COLO829 (cell line): ENCODE data around the gene PDGFC.

Experiments
- DNase-seq: peaks from one replicate; pipeline ENCODE4 v3.0.0; 2012; ENCODE audit warnings: low spot score

The PDGFC gene

DNA sequence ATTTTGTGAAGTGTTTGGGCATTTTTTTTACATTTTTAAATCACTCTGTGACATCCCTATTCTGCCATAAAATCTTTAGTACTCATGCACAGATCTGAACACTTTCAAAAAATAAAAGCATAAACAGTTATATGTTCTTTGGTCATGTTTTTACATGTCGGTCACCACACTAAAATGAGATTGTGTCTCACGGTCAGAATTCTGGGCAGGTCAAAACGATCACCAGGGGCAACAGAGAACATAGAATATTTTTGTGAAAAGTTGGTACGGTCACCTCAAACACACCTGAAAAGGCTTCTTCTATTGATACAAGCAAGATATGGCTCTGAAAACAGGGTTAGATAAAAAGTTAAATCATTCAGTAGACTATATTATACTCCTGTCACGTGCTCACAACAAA is 189.1 kb downstream of the PDGFC start:
- no peak for DNase-seq

DNA sequence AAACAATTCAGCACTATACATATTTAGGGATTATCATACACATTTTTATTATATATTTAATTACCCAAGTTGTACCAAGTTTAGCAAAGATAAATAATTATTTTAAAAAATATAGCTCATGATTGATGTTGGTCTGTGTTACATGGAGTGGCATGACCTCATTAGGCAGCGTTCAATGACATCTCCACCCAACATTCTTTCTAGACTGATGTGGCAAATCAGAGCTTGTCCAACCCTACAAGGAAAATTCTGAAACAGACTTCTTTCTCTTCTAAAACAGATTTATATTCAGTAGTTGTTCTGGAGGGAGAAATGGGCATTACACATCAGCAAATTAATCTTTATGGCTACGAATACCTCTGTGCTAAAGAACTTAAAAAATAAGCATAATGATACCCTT is 189.7 kb downstream of the PDGFC start:
- no peak for DNase-seq

DNA sequence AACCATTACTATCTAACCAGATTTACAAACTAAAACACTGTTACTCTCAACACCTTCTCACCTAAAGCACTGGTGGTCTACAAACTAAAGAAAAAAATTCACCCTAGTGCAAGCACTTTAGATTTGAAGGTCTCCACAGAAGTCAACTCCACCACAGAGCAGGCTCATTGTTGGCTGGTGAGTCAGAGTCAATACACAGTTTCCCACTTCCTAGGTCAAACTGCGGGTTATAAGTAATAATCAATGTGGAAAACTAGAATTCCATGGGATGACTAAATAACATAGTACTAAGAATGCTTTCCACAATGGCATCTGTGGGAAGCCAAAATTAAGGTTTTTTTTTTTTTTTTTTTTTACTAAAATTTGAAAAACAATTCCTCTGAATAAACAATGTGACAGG is 191.8 kb downstream of the PDGFC start:
- no peak for DNase-seq

DNA sequence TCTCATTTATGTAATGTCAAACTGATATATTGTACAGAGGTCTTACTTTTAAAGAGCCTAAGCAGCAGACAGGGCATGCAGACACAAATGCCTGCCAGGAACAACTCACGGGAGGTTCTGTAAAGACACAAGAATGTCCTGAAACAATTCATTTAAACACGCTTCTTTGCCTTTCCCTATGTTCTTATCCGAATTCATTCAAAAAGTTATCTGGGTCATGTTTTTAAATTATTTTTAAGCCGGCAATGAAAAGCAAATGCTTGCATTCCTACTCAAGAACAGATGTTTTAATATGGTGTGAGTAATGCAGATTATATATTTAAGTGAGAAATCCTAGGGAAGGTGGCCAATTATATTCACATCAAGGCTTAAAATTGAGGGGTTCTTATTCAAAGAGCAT is 192.6 kb downstream of the PDGFC start:
- no peak for DNase-seq

DNA sequence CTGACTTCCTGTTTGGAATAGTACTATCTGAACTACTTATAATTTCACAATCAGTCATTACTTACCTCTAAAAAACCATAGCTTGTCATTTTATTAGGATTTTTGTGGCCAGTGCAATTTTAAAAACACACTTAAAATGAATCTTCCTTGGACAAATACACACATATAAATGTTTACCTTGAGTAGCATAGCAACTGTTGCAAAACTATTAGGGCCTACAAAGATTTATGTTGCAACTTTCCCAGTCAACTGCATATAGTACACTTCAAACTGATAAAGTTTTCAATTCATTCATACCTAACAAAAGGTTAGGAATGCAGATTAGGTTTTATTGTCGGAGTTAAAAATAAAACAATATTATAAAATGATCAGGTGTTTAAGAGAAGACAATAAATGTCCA is 193.0 kb downstream of the PDGFC start:
- DNase-seq = no peak

DNA sequence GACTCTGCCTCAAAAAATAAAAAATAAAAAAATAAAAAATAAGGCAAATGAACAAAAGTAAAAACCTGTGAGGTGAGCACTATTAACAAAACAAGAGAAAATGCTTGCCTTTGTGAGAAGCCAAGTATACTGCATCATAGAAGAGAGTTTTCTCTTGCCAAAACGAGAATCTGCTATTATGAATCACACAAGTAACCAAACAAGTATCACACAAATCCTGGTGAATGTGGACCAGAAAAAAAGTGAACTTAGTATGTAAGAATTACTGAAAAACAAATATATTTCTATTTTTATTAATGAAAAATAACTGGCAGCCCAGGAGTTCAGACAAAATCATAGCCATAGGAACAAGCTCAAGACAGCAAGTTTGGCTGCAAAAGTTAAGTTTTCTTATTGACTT is 193.5 kb downstream of the PDGFC start:
- no peak for DNase-seq

DNA sequence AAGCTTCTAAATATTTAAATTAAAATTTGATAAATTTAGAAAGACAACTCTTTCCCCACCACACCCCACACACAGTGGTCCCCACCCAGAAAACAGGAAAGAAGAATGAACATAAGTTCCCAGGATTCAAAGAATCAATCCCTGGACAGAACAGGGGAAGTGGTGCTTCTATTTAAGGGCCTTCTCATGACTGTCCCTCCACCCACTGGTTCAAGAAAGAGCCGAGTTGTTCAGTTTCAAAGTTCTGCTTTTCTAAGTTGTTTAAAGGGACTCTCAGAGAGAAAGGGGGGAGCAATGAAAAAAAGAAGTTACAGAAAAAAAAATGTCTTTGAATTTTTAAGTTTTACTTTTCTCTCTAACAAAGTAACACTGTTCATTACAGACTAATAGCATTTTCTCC is 195.8 kb downstream of the PDGFC start:
- no peak for DNase-seq

DNA sequence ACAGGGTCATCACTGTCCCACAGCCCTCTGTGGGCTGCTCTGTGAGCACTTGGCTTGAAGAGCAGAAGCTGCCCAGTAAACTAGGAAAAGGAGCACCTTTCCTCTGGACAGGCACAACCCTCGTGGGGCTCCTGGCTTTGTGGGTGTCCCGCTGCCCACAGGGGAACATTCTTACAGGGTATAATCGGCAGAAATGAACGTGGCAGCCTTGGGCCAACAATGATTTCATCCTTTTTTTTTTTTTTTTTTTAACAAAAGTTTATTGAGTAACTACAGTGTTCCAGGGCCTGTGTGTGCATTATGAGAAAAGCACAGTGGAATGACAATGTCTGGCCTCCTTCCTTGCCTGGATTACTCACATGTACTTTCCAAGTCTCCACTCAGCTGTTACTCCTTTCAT is 197.2 kb downstream of the PDGFC start:
- no peak for DNase-seq

DNA sequence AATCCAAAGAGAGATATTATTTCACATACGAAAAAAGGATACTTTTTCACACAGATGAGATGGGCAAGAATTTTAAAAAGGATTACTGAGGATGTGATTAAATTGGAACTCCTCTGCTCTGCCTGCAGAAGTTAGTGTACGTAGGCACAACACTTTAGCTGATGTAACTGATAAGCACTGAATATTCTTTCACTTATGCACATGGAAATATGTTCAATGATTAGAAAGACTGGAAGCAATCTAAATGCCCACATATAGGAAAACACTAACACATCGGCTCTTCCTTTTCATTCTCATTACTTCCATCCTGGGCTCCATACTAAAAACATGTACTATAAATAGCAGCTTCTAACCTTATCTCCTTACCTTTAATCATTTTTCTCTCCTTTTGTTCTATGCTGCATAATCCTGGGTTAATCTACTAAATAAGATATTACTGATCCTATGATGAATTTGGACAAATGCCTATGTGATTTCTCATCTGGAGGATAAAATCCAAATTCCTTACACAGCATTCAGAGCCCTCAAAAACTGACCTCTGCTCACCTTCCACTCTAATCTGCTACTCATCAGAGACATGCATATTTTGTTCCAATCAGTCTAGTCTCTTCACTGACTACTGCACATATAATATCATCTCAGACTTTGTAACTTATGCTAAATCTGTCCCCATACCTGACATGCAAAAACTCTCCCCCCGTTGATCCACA is 197.8 kb downstream of the PDGFC start:
- DNase-seq = no peak

DNA sequence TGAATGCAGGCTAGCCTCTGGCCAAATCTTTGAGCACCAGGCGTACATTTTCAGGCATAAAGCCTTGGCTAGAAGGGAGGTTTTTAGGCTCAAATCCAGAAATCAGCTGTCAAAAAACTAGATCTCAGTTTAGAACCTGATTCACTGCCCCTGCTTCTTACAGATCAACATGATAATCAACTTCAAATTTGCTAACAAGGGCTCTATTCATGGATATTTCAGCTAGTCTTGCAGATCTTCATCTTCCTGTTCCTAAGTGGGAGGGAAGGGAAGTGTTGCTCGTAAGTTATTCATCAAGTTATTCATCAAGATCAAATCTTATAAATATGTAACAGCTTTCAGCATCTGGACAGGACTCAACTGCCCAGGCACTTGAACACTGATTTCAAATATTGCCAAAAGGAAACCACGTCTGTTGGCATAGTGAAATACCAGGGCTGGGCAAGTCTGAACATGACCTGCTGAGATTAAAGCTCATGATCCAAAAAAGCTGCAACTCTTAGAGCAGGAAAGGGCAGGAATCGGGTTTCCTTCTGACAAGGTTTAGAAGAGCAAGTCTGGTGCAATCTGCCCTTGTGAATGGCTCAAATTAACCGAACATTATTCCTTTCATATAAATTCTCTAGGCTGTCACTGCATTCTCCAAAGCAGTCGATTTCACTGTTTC is 200.3 kb downstream of the PDGFC start:
- DNase-seq = peak; percentile 77

DNA sequence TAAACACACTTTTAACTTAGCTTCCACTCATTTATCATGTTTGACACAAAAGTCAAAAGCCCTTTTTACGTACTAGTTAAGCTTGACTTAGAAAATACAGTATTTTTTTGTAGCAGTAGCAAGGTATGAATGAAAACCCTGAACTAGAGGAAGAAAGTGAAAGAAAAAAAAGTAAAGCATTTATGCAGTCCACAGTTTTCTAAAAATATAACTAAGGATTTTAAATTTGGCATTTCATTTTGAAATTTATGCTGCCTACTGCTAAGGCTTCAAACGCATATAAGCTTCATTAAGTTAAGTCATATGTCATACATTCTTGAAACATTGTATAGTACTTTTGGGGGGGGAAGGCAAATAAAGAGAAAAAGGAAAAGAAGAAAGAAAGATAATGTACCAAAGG is 201.5 kb downstream of the PDGFC start:
- no peak for DNase-seq

DNA sequence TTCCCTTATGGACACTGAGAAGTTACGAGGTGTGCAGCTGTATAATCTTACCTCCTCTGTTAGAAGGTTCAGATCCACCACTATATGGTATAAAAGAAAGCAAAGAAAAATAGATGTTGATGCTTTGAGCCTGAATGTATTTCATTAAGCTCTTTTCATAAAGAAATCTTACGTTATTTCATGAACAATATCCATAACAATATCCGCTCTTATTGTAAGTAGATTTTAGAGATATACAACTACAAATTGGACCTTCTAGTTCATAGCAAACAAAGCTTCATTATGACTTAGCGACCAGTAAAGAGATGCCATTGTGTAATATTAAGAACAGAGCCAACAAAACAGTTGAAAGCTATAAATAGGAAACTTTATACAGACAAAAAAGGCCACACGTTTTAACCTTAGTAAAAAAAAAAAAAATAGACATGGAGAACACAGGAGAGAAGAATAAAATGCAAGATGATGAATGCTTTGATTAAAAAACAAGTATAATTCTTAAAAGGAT is 203.6 kb downstream of the PDGFC start:
- peak; percentile 23 for DNase-seq

DNA sequence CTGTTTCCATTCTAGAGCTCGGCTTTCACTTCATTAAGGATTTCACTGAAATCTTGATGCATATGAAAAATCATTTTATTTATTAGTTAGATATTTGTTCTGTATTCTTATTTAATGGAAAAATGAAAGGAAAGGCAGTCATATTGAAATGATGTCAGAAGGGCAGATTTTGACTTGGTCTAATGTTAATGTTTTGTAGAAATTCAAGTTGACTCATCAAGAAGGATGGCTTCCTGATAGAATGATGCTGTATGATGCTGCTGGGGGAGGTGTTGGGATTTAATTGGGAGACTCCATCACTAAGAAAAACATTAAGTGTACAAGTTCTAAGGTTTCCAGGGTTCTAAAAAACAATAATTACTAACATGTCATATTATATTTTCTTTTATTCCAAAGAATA is 204.8 kb downstream of the PDGFC start:
- no peak for DNase-seq

DNA sequence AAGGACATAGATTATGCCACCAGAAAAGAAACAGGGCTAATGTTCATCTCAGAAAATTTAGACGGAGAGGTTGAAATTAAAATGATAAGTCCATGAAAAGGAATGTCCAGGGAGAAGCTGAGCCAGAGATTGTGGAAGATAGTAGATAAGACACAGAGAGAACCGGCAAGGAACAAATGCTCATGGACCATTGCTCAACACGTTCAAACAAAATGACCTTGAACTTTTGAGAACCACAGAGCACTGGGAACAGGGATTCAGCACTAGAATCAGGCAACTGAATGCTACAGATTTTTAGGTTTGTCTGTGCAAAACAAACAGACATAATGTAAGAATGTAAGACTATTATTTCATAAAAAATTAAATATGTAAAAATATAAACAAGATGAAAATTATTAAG is 206.3 kb downstream of the PDGFC start:
- no peak for DNase-seq

DNA sequence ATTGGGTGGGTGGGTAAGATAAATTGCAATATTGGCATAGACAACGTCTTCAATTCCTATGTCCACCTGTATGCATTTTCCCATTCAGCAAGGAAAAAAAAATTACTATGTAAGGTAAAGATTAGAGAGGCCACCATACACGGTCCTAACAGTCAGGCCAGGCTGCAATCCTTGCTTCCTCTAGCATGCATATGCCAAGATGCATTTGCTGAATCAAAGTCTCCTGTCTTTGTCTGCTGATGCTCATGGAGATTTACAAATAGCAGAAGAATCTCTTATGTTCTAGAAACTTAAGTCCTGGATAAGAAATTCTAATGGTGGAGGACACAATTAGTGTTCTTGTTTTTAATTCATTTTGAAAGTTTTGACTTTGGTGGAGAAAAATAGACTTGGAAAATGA is 206.8 kb downstream of the PDGFC start:
- no peak for DNase-seq

DNA sequence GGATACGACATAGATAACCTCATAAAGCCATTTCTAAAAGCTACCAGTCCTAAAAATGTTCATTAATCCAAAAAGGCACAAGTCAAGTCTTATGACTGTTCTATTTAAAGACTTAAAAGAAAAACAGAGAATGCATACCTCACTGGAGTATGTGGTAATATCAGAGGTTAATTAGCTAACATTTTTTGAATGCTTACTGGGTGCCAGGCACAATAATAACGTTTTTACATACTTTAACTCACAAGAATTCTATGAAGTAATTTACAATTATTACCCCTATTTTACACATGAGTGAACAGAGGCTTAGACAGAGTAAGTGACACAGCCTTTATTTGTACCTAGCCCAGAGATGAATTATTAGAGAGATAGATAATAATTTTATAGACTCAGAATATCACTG is 207.5 kb downstream of the PDGFC start:
- no peak for DNase-seq

DNA sequence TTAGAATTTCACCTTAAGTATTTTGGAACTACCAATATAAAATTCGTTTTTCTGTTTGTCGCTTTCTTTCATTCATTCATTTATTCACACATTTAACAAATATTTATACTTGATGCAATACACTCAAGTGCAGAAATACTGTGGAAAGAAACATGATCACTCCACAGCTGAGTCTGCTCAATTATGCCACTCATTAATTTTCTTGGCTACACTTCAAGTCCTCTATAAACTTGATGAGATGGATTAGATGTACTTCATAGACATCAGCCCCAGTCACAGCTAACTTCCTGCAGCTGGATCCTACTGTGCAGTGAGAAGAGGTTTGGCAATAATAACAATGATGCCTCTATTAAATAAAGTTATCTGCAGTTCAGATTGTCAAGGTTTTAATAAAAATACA is 208.1 kb downstream of the PDGFC start:
- DNase-seq = peak; percentile 28

DNA sequence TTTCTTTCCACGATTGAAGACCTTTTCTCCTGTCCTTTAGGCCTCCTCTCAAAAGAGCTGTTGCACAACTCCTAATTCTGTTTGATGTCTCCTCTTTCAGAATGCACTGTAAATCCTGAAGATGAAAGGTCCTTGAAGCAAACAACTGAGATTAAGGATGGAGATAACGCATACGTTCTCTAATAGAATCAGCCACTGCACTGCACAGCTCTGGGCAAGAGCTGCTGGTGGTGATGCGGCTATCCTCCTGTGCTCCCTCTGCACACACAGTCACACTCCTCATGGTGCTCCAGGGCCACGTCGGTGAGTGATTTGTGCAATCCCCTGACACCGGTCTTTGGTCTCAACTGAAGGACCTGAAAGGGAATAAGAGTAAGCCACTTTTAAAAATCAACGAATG is 208.7 kb downstream of the PDGFC start:
- no peak for DNase-seq

DNA sequence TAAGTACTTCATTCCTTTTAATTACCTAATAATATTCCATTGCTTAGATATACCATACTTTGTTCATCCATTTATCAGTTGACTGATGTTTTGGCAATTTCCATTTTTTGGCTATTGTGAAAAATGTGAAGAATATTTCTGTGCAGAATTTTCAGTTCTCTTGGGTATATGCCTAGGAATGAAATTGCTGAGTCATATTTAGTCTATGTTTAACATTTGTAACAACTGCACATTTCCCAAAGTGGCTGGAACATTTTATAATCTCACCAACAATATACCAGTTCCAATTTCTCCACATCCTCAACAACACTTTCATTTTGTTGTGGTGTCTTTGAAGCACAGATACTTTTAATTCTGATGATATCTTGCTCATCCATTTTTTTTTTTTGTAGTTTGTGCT is 215.5 kb downstream of the PDGFC start:
- DNase-seq = no peak

DNA sequence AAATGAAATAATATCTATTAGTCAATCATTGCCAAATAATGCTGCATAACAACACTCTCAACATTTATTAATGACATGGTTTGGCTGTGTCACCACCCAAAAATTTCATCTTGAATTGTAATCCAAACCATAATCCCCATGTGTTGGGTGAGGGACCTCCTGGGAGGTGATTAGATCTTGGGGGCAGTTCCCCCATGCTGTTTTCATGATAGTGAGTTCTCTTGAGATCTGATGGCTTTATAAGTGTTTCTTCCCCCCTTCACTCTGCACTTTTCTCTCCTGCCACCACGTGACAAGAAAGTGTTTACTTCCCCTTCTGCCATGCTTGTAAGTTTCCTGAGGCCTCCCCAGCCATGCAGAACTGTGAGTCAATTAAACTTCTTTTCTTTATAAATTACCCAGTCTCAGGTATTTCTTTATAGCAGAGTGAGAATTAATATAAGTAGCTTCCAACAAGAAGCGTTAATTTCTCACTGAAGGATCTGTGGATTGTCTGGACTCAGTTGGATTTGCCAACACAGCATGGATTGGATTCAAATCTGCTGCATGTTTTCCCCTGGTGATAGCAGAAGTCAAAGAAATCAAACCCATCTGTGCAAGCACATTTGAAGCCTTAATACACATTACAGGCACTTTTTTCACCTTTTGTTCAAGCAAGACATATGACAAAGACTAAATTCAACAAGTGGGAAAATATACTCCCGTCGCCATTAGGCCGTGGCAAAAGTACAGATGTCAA is 216.6 kb downstream of the PDGFC start:
- DNase-seq = no peak

DNA sequence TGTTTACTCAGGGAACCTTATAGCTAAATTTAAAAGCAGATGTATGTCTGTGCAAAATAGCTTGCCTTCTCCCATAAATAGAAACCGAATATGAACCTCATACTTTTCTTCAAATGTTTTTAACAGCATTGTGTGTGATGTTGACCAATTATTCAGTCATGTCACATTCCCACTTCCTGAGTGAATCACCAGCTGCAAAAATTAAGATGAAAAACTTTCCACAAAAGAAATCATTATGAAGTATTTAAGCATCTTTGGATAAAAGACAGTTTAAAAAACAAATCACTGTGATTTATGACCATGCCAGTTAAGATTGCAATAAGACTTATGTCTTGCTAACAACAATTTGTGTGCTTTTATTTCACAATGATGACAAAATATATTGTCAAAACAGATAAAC is 220.1 kb downstream of the PDGFC start:
- DNase-seq = peak; percentile 77

DNA sequence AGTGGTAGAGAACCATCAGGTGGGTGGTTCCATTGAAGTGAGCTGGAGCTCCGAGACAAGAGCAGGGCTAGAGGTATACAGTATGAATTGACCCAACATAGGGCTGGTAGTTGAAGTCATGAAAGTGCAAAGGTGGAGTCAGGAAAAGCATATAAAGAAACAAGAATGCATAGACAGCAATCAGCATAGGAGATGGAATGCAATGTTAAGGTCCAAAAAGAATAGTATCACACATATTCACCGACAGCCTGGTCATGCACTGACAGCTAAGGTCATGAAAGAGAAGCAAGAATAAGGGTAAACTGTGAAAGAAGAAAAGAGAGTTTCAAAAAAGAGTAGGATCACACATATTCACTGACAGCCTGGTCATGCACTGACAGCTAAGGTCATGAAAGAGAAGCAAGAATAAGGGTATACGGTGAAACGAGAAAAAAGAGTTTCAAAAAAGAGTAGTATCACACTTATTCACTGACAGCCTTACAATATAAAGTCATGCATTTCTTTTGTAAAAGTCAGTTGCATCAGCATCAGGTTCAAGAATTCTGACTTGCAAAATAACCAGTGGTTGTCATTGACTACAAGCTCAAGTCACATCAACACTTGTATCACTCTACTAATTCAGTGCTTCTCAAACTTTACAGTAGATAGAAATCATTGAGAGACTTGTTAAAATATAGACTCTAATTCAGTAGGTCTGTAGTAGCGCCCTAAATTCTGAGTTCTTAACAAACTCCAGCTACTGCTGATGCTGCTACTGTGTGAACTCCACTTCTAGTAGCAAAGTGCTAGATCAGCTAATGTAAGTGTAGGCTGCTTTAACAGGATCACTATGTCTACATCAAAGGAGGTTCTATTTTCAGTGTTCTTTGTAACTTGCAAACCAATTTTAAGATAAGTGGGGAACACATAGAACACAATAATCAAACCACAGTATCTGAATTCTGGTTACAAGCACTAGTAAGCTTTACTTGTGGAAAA is 221.9 kb downstream of the PDGFC start:
- DNase-seq = no peak
